ENCODE data around the gene RPE65.
"Not testable (repeated sequence)": the region's sequence is repeated elsewhere in the genome, so short reads cannot be mapped to it uniquely, and the experiment has no call there.

Gene RPE65

GRCh38 chr1:68490046-68490651, 40.4 kb upstream of the RPE65 start:
- TF ChIP-seq, protein P1, sequence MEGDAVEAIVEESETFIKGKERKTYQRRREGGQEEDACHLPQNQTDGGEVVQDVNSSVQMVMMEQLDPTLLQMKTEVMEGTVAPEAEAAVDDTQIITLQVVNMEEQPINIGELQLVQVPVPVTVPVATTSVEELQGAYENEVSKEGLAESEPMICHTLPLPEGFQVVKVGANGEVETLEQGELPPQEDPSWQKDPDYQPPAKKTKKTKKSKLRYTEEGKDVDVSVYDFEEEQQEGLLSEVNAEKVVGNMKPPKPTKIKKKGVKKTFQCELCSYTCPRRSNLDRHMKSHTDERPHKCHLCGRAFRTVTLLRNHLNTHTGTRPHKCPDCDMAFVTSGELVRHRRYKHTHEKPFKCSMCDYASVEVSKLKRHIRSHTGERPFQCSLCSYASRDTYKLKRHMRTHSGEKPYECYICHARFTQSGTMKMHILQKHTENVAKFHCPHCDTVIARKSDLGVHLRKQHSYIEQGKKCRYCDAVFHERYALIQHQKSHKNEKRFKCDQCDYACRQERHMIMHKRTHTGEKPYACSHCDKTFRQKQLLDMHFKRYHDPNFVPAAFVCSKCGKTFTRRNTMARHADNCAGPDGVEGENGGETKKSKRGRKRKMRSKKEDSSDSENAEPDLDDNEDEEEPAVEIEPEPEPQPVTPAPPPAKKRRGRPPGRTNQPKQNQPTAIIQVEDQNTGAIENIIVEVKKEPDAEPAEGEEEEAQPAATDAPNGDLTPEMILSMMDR (IDR thresholded peaks at IDR 0.05; ENCODE audit: extremely low read depth, missing control alignments) = no peak

GRCh38 chr1:68485431-68486022, 35.8 kb upstream of the RPE65 start:
- TF ChIP-seq, protein P1 (IDR thresholded peaks at IDR 0.05; ENCODE audit: extremely low read depth, missing control alignments) = no peak
- no peak for DNase-seq (ENCODE audit: low spot score)

More at GRCh38 chr1:68490046-68490651, 40.4 kb upstream of the RPE65 start:
- no peak for DNase-seq (ENCODE audit: low spot score)

GRCh38 chr1:68484618-68485017, 34.9 kb upstream of the RPE65 start:
- no peak for DNase-seq (ENCODE audit: low spot score)
- TF ChIP-seq, protein P1 (IDR thresholded peaks at IDR 0.05; ENCODE audit: extremely low read depth, missing control alignments) = no peak

DNA sequence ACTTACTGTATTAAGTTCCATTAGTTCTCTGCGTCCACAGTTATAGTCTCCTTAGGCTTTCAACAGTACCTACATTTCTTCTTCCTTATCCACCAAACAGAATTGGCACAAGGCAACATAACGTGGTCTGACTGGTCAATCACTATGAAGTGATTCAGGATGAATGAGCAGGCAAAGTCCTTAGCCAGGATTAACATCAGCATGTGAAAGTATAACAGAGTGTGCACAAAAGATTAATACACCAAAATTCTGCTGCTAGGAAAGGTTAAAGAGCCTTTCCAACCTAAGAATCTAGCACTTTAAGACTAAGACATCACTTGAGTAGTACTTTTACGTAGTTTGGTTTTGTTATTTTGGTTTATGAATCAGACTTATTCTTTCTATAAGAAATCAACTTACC, 31.3 kb upstream of the RPE65 start:
- no peak for DNase-seq (ENCODE audit: low spot score)
- TF ChIP-seq, protein P1 (IDR thresholded peaks at IDR 0.05; ENCODE audit: extremely low read depth, missing control alignments) = no peak

- DNase-seq (ENCODE audit: low spot score) = no peak
- TF ChIP-seq, protein P1 (IDR thresholded peaks at IDR 0.05; ENCODE audit: extremely low read depth, missing control alignments) = no peak
Observed at GRCh38 chr1:68479501-68479900, 29.7 kb upstream of the RPE65 start.

DNA sequence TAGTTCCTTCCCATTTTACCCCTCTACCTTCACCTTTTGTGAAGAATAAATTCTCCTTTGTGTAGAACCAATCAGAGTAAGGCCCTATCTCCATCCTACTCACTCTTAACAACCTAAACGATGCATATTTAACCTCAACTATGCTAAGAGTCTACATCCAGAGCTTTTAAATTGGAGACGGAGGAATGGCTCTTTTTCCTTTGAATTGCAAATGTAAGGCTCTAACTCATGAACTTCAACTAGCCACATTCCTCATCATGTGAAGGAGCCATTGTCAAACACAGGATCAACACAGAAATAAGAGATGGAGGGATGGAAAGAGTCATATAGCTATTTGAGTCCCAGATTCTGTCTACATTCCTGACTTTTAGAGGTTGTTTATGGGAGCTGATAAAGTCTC, 28.9 kb upstream of the RPE65 start:
- DNase-seq (ENCODE audit: low spot score) = no peak
- TF ChIP-seq, protein P1 (IDR thresholded peaks at IDR 0.05; ENCODE audit: extremely low read depth, missing control alignments) = no peak

- DNase-seq (ENCODE audit: low spot score) = not testable (repeated sequence)
Observed at GRCh38 chr1:68476626-68477025, 26.9 kb upstream of the RPE65 start.

- DNase-seq (ENCODE audit: low spot score) = no peak
- TF ChIP-seq, protein P1 (IDR thresholded peaks at IDR 0.05; ENCODE audit: extremely low read depth, missing control alignments) = no peak
Observed at GRCh38 chr1:68473060-68473459, 23.3 kb upstream of the RPE65 start.

Data from GM20000 (cell line).